ENCODE measurements around the gene FAM180B. TPM values are rescaled to one million over a fixed set of nuclear protein-coding genes. Genes with fewer than 3 reads are reported as not detected.

Gene FAM180B
- total and polyA plus RNA-seq, 2 experiments from 2014 or later = not detected

DNA sequence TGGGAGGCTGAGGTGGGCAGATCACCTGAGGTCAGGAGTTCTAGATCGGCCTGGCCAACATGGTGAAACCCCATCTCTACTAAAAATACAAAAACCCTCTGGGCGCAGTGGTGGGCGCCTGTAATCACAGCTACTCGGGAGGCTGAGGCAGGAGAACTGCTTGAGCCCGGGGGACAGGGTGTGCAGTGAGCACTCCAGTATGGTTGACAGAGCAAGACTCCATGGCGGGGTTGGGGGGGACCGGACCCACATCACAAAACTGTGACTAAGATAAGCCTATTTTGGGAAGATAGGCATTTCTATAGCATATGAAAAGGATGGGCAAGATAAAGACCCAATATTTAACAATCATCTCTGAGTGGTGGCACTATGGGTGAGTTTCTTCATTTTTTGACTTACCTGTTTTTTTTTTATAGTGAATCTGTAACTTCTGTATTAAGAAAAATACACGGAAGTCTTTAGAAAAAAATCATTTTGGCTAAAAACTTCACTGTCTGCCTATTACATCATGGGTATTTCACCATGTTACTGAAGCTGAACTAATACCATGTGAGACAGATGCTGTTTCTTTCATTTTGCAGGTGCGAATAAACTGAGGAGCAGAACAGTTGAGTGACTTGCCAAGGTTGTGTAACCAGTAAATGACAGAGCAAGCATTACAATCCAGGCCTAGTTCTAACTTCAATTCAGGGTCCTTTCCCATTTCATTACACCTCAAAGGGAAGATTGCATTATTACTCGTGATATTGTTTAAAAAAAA is 36.0 kb upstream of the FAM180B start:
- DNase-seq (ENCODE audit: low spot score) = no peak
- no peaks in the 10 kb centered on the region for H3K9me2 ChIP-seq (ENCODE audit: insufficient read depth)
- H3K27me3 ChIP-seq (ENCODE audit: insufficient read depth) = no peaks in the 10 kb centered on the region
- peaks cover 33% of the 10 kb centered on the region for H3K4me1 Mint-ChIP-seq
- peak overlapping the region; percentile 99 for H3K4me3 Mint-ChIP-seq
- H3F3A ChIP-seq (replicated peaks; ENCODE audit: low read depth) = 0 out of 2 replicates have a peak, but pooled peaks cover 3% of the 10 kb centered on the region
- no peaks in the 10 kb centered on the region for H3K9me3 Mint-ChIP-seq
- H3K36me3 ChIP-seq (ENCODE audit: insufficient read depth) = no peaks in the 10 kb centered on the region
- peaks cover 73% of the 10 kb centered on the region for H3K79me2 ChIP-seq (replicated peaks; ENCODE audit: insufficient read depth)
- ATAC-seq = no peak
- peaks cover 33% of the 10 kb centered on the region for H3K36me3 Mint-ChIP-seq (ENCODE audit: low read depth)
- peak overlapping the region; percentile 92 for H3K4me2 ChIP-seq
- H3K27me3 Mint-ChIP-seq (ENCODE audit: insufficient read depth, low read depth, poor library complexity) = peaks cover 10% of the 10 kb centered on the region
- TF ChIP-seq NANOG (IDR thresholded peaks at IDR 0.05; ENCODE audit: borderline replicate concordance) (no peak), JUNB (IDR thresholded peaks at IDR 0.05; ENCODE audit: unreplicated experiment) (no peak), ZNF462 (CRISPR knock-in tag; IDR thresholded peaks at IDR 0.05) (no peak), ZNF114 (CRISPR knock-in tag; IDR thresholded peaks at IDR 0.05) (no peak), CTCF (conservative IDR thresholded peaks at IDR 0.05; ENCODE audit: low read depth in 2 of 2) (no peak), STAT1 (IDR thresholded peaks at IDR 0.05; ENCODE audit: unreplicated experiment) (no peak), EZH2phosphoT487 (IDR thresholded peaks at IDR 0.05; ENCODE audit: unreplicated experiment) (no peak), EZH2 (IDR thresholded peaks at IDR 0.05; ENCODE audit: low read depth, unreplicated experiment) (no peak), ZNF331 (CRISPR knock-in tag; IDR thresholded peaks at IDR 0.05; ENCODE audit: low read depth) (no peak), POLR2AphosphoS5 (IDR thresholded peaks at IDR 0.05; ENCODE audit: low read depth) (no peak), CREB1 (CRISPR knock-in tag; IDR thresholded peaks at IDR 0.05; ENCODE audit: low read depth) (no peak)
- TF ChIP-seq, protein P1, sequence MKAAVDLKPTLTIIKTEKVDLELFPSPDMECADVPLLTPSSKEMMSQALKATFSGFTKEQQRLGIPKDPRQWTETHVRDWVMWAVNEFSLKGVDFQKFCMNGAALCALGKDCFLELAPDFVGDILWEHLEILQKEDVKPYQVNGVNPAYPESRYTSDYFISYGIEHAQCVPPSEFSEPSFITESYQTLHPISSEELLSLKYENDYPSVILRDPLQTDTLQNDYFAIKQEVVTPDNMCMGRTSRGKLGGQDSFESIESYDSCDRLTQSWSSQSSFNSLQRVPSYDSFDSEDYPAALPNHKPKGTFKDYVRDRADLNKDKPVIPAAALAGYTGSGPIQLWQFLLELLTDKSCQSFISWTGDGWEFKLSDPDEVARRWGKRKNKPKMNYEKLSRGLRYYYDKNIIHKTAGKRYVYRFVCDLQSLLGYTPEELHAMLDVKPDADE (IDR thresholded peaks at IDR 0.05) = no peak
- TF ChIP-seq, protein P2, sequence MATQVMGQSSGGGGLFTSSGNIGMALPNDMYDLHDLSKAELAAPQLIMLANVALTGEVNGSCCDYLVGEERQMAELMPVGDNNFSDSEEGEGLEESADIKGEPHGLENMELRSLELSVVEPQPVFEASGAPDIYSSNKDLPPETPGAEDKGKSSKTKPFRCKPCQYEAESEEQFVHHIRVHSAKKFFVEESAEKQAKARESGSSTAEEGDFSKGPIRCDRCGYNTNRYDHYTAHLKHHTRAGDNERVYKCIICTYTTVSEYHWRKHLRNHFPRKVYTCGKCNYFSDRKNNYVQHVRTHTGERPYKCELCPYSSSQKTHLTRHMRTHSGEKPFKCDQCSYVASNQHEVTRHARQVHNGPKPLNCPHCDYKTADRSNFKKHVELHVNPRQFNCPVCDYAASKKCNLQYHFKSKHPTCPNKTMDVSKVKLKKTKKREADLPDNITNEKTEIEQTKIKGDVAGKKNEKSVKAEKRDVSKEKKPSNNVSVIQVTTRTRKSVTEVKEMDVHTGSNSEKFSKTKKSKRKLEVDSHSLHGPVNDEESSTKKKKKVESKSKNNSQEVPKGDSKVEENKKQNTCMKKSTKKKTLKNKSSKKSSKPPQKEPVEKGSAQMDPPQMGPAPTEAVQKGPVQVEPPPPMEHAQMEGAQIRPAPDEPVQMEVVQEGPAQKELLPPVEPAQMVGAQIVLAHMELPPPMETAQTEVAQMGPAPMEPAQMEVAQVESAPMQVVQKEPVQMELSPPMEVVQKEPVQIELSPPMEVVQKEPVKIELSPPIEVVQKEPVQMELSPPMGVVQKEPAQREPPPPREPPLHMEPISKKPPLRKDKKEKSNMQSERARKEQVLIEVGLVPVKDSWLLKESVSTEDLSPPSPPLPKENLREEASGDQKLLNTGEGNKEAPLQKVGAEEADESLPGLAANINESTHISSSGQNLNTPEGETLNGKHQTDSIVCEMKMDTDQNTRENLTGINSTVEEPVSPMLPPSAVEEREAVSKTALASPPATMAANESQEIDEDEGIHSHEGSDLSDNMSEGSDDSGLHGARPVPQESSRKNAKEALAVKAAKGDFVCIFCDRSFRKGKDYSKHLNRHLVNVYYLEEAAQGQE (IDR thresholded peaks at IDR 0.05; ENCODE audit: unreplicated experiment) = no peak
- no peak overlapping the region for H3K27ac ChIP-seq (ENCODE audit: low read depth)
- peak overlapping the region; percentile 99 for H3K4me3 ChIP-seq
- H4K20me1 ChIP-seq (replicated peaks; ENCODE audit: insufficient read depth) = peaks cover 56% of the 10 kb centered on the region
- H2AFZ ChIP-seq = no peak overlapping the region
- H3K27ac Mint-ChIP-seq = peak overlapping the region; percentile 74; the same call in 1 of the 2 replicates
- H3K4me1 ChIP-seq (ENCODE audit: insufficient read depth) = peaks cover 24% of the 10 kb centered on the region
